Activated CD4-positive, alpha-beta T cell treated with anti-CD3 and anti-CD28 coated beads, Interleukin-2, amount 50 U/mL, for 48 hours (primary cell): Measurements from ENCODE around the gene CDPF1.
"Not testable (repeated sequence)": the region's sequence is repeated elsewhere in the genome, so short reads cannot be mapped to it uniquely, and the experiment has no call there.

Experiments used
- DNase-seq, 2 experiments: peaks; one replicate each; pipeline ENCODE4 v3.0.0-alpha.2; 2020

CDPF1 gene

GRCh38 chr22:46281866-46282678, 32.0 kb upstream of the CDPF1 start:
- no peak for DNase-seq

DNA sequence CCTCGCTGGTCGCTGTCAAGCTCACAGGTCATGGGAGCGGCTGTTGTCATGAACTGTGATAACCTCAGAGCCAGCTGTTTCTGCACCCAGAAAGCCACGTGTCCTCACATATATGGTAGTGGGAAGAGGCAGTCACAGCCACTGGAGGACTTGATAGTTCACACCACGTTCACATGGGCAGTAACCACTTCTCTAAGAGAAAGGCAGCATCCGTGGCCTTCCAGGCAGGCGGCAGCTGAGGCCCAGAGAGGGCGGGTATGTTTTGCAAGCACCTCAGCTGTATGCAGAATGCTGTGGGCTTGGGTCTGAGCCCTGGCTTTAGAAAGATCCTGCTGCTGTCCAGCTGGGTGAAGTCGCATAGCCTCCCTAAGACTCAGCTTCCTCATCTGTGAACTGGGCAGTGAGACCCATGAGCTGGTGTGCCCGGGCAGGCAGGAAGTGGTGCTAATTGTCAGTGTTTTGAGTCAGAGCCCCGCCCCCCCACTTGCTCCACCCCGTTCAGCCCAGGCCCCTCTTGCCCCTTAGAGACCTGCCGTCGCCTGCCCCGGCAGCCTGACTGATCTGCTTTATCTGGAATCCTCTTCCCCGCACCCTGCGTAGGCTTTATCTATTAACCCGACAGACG, 31.0 kb upstream of the CDPF1 start:
- no peak for DNase-seq

DNA sequence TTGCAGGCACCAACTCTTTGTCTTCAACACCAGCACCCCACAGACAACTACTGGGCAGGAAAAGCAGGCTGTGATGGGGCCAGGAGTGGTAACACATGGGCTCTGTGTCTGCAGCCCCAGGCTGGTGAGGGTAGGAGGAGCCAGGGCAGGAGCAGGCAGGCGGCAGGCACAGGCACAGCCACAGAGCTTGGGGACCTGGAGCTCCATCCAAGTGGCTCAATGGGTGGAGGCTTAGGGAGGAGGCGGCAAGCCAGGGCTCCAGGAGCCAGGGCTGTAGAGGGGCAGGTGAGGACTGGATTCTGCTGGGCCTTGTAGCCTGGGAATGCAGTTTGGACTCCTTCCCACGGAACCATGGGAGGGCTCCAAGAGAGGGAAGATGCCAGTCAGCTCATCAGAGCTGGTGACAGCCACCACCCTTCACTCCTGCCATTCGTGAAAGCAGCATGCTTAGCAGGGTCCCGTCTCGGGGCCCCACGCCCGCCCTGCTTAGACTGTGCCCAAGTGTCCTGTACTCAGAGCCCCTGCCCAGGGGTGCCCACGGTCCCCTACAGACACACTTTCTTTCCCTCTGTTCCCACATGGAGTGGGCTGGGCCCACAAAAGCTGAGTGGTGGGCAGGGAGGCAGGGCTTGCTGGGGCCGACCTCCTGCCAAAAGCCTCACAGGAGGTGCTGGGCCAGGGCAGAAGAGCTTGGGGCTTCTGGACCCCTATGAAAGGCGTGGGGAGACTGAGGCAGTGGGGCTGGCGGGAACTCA, 30.1 kb upstream of the CDPF1 start:
- no peak for DNase-seq

DNA sequence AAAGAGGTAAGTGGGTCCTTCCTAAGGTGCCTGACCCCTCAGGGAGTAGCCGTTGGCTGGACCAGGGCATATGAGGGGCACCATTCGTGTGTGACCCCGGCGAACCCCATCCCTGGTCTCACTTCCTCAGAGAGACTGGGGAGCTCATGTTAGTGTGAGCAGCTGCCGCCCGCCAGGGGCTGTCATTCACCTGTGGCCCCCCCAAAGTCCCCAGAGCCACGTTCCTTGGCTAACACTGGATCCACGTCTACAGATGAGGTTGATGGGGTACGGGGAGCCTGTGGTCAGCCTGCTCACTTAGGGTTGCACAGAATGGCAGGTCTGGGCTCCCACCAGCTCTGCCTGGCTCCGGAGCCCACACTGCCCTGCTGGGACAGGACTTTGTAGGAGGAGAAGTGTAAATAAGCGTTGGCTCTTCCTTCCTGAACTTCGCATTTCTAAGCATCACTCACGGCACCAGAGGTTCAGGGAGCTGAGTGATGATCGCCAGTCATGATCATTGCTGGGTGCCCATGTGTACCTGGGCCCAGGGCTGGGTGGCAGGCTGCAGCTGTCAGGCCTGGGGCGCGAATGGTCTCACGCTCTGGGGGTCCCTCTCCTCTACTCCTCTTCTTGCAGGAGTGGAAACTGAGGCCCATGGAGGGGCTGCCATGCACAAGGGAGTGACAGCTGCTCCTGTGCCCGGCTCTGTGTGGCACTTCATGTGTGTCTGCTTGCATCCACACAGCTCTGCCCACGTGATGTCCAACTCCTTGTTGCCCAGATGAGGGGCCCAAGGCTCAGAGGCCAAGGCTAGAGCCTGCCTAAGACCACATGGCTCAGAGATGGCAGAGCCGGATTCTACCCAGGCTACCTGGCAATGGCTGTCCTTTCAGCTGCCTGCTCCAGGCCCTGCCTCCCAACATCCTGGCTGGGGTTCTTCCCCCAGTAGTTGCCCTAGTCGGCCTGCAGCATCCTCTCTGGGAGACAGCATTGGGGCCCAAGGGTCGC, 28.9 kb upstream of the CDPF1 start:
- DNase-seq: no peak

DNA sequence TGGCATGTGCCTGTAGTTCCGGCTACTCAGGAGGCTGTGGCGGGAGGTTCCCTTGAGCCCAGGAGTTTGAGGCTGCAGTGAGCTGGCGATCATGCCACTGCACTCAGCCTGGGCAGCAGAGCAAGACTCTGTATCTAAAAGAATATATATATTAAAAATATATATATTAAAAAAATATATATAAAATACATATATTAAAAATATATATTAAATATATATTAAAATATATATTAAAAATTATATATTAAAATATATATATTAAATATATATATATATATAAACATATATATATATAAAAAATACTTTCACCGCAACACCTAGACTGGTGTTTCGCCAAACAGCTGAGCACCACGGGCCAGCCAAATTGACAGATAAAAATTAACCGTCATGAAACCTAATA, 26.5 kb upstream of the CDPF1 start:
- DNase-seq: no peak

DNA sequence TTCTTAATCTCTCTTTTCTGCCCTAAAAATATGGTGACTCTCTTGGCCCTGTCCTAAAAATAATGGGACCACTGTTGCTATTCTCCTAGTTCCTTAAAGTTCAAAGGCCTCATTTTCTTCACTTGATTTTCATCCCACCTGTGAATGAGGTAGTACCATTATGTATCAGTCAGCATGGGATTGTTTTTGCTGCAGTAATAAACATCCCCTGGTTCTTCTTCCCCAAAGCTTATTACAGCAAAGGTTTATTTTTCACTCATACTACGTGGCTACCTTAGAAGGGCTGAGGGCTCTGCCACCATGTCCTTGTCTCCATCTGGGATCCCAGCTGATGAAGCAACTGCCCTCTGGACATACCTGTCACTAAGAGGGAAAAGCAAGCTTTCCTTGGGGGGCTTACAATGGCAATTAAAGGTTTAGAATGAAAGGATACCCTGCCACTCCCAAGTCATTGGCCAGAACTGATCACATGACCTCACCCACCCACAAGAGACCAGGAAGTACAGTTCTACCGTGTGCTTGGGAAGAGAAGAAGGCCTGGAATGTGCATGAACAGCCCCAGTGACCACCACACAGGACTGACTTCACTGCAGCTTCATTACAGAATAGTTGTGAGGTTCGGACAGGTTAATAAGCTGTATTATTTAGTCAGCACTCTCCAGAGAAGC, 25.5 kb upstream of the CDPF1 start:
- DNase-seq: no peak

DNA sequence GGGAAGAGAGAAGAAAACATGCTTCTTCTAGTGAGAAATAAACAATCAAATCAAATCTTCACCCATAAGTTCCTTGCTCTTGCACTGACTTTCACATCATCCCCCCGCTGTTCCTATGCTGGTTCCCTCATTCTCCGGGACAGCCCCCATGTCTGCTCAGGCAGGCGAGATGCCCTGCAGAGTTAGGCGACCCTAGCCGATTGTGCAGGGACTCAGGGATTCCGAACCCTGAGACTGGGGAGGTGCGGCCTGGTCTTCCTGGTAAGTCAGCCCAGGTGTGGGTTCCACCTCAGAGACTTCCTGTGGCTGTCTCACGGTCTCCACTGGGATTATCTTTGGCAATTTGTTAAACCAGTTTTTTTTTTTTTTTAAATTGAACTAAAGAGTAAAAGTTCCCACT, 24.3 kb upstream of the CDPF1 start:
- no peak for DNase-seq

- no peak for DNase-seq
Observed at GRCh38 chr22:46273432-46274148, 23.5 kb upstream of the CDPF1 start.

- no peak for DNase-seq
Observed at GRCh38 chr22:46272762-46273431, 22.8 kb upstream of the CDPF1 start.

DNA sequence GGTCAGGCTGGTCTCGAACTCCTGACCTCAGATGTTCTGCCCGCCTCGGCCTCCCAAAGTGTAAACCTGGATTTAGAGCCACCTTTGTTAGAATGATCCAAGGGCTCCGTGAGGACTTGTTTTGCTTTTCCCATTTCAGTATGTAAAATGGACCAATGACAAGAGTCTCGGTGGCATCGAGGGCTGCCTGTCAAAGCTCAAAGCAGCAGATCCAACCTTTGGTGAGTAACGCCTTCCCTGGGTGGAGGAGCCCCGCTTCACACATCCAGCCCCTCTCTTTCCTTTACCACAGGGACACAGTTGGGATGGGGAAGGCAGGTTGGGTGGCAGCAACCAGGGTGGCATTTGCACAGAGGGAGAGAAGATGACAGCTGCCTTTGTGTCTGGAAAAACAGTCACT, 22.1 kb upstream of the CDPF1 start:
- no peak for DNase-seq

DNA sequence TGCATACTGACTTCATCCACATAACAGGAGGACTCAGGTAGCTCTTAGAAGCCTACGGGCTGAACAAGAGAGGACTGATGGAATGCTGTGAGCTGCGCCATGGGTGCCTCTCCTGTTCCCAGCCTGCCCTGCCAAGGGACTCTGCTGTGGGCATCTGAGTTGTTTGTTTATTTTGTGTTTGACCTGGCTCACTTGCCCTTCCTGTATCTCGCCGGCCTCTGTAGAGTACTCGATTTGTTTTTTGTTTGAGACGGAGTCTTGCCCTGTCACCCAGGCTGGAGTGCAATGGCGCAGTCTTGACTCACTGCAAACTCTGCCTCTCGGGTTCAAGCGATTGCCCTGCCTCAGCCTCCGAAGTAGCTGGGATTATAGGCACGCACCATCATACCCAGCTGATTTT, 19.5 kb upstream of the CDPF1 start:
- no peak for DNase-seq

DNA sequence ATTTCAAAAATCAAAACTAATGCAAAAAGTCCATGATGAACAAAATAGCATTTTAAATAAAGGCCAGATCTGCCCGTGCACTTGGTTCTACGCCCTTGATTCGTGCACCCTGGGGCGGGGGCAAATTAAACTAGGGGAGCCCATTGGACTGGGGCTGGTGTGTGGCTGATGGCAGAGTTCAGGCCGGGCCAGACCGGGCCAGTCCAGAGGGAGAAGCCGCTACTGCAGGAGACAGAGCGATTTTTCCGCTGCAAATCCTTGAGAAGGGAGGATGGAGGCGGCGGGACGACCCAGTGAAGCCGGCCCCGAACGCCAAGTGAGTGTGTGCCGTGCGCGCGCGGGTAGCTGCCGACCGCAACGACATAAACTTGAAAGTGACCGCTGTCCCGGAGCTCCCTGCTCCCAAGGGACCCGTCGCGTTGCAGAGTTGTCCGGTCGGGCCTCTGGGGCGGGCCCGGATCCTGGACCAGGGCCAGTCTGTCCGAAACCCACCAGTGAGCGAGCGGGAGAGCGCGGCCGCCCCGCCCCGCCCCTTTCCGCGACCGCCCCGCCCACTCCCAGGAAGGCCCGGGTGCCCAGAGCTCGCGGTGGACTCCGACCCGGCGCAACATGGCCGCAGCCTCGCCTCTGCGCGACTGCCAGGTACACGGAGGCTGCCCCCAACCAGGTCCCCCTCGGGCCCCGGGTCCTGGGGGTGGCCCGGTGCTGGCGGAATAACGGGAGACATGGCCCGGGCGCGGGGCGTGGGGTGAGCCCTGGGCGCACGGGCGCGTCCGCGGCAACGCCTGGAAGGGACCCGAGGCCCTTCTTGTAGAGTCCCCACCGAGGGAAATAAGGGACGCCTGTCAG, 17.6 kb upstream of the CDPF1 start, which contains the start of gene TTC38:
TTC38 (plus strand) TSS at position 578 of the 849 bp plus-strand sequence; CDS start at position 610, 32 bp downstream.
- DNase-seq: peak; percentile 59 to 60

DNA sequence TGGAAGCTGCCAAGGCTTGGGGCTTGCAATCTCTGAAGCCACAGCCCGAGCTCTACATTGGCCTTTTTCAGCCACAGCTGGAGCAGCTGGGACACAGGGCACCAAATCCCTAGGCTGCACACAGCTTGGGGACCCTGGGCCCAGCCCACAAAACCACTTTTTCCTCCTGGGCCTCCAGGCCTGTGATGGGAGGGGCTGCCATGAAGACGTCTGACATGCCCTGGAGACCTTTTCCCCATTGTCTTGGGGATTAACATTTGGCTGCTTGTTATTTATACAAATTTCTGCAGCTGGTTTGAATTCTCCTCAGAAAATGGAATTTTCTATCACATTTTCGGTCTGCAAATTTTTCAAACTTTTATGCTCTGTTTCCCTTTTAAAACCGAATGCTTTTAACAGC, 15.5 kb upstream of the CDPF1 start:
- DNase-seq: not testable (repeated sequence)

DNA sequence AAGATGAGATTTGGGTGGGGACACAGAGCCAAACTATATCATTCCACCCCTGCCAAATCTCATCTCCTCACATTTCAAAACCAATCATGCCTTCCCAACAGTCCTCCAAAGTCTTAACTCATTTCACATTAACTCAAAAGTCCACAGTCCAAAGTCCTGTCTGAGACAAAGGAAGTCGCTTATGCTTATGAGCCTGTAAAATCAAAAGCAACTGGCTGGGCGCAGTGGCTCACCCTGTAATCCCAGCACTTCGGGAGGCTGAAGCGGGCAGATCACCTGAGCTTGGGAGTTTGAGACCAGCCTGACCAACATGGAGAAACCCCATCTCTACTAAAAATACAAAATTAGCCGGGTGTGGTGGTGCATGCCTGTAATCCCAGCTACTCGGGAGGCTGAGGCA, 14.4 kb upstream of the CDPF1 start:
- not testable (repeated sequence) for DNase-seq

DNA sequence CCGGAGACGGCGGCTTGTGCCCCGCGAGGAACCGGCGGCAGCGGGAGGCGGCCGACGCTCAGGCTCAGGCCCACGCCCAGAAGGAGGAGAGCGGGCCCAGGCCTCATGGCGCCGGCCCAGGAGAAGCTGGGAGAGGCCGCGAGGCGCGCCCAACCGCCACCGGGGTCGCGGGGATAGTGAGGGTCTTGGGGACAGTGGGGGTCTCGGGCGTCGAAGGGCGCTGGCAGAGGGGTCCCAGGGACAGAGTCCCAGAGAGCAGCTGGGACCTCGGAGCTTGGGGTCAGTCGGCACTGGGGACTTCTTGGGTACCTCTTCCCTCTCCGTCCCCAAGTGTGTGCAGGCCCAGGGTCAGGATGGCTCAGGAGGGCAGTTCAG, 13.1 kb upstream of the CDPF1 start, which contains the start of gene PKDREJ:
PKDREJ (minus strand) TSS at position 128 of the 375 bp plus-strand sequence; CDS start at position 107, 21 bp downstream.
- DNase-seq: no peak

DNA sequence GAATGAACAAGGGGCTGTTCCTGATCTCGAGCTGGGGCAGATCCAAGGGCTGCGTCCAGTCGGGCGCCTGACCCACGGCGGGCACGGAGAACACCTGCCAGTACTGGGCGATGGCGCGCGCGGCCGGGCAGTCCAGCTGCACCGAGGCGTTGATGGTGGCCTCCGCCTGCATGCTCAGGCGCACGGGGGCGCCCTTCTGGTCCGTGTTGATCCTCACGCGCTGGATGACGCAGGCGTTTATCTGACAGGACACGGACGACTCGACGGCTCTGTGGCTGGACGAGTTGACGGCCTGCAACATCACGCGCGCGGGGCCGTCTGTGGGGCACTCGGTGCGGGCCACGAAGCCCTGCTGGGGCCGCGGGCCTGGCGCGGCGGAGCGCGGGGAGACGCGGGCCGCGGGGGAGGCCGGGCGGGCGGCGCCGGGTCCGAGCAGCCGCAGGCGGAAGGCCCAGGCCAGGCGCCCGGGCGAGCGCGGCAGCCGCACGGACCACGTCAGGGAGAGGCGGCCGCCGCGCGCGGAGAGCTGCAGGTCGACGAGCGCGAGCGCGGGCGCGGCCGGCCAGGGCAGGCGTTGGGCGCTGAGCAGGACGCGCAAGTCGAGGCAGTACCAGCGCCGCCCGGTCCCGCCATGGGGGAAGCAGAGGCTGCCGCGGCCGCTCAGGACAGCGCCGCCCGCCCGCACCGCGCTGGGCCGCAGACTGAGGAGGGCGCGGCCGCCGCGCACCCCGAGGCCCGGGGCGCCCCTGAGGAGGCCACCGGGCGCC, 12.5 kb upstream of the CDPF1 start:
- peak; percentile 45 to 59 for DNase-seq

GRCh38 chr22:46260038-46260437, 9.9 kb upstream of the CDPF1 start:
- DNase-seq: no peak

DNA sequence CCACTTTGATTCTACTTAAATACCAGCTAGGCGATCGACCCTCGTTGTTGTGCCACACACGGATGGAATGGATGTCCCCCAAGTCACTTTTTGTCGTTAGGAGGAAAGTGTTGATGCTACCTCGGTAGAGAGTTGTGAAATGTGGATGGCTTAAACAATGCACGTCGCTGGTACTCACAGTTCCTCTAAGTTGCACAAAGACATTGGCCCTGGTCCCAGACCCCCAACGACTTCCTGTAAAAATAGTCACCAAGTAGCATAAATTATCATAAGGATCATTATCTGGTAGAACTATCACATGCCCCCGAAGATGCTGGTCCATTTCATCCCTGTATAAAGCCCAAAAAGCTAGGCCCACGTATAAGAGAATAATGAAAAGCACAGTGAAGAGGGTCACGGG, 9.3 kb upstream of the CDPF1 start:
- DNase-seq: no peak
